Ovary (tissue), 9 donors: ENCODE data around the gene SLC7A5. TPM values are rescaled to one million over a fixed set of nuclear protein-coding genes. Genes with fewer than 3 reads are reported as not detected.

ENCODE experiments used
- DNase-seq, 5 donors: peaks; one replicate each; pipeline ENCODE4 v3.0.0-alpha.2; 2019 to 2020
- H3K27ac ChIP-seq, 2 donors: fragments of 200-600 bp; one replicate each; pipeline versions ENCODE4 v1.5.1 to v1.8.0; 2019 to 2022
- H3K27me3 ChIP-seq: fragments of 200-600 bp; one replicate; pipeline ENCODE4 v1.8.0; 2022
- H3K36me3 ChIP-seq: fragments of 200-600 bp; sonication (generic); one replicate; pipeline ENCODE4 v1.5.1; 2019
- H3K4me1 ChIP-seq: one replicate; pipeline ENCODE4 v1.8.1; 2013; ENCODE audit warnings: mild to moderate bottlenecking, moderate library complexity; ENCODE audit not compliant: insufficient read depth
- H3K4me3 ChIP-seq: fragments of 200-600 bp; sonication (generic); one replicate; pipeline ENCODE4 v1.5.1; 2017
- H3K9me3 ChIP-seq, 2 donors: fragments of 200-600 bp in 1 of 2; sonication (generic) in 1 of 2; one replicate each; pipeline versions ENCODE4 v1.5.1 to v1.8.1; 2013 to 2019; ENCODE audit warnings: mild to moderate bottlenecking in 1 of 2, moderate library complexity in 1 of 2
- CTCF ChIP-seq, 3 donors: fragments of 450-650 bp in 2 of 3; fragments of 200-600 bp in 1 of 3; IDR thresholded peaks; one replicate each; pipeline versions ENCODE4 v1.5.1 to v1.8.0; 2016 to 2022; ENCODE audit warnings: antibody characterized with exemption in 3 of 3, mild to moderate bottlenecking in 1 of 3
- EP300 ChIP-seq: sonication (generic); formaldehyde crosslinking; IDR thresholded peaks from one replicate; pipeline ENCODE4 v1.6.1; 2017; ENCODE audit warnings: antibody characterized with exemption
- POLR2A ChIP-seq: fragments of 450-650 bp; IDR thresholded peaks from one replicate; pipeline ENCODE4 v1.6.1; 2017; ENCODE audit warnings: antibody characterized with exemption, mild to moderate bottlenecking, moderate library complexity
- WGBS, 3 donors: extraction: QIAGEN DNeasy Blood & Tissue Kit in 1 of 3; methylation state at CpG; one replicate each; pipeline versions ENCODE4 v1.1.5 to v1.1.7; 2013 to 2017; 5-methylcytosine and 5-hydroxymethylcytosine counted together
- intact Hi-C, 4 donors: fragments of 100-400 bp; cut with DNase I; formaldehyde crosslinking; loops; one replicate each; pipeline versions ENCODE4 v1.11.0 to v1.15.1; 2022 to 2023
- polyA plus RNA-seq, 2 donors: library from polyadenylated mRNA; stranded (reverse); fragments of 200-250 nt in 1 of 2; fragments of 350-450 nt in 1 of 2; fragmentation: Illumina TruSeq in 1 of 2; extraction: RNeasy Lipid Tissue Mini Kit (QIAGEN cat#74804) in 1 of 2; gene quantifications; one replicate each; pipeline ENCODE4 v1.2.3, GENCODE V29; 2013 to 2014
- total RNA-seq, 7 donors: library from RNA; depleted of rRNA in 2 of 7; stranded (reverse); fragments of >200 nt in 2 of 7; fragmentation: NEBNext Ultra II Directional in 3 of 7; extraction: Animal tissue kit (Norgen Biotek cat#: 25700) in 3 of 7; gene quantifications; one replicate each; pipeline versions ENCODE4 v1.1.0 to v1.2.4, GENCODE V29; 2016 to 2023
- donor health status: DM: no; HTN: no; CAD: no; lungs with moderate emphysema.
- donor health status: DM: no; HTN: no; CAD: no.
- donor health status: Bipolar disorder and iron deficiency.
- donor health status: DM: yes; HTN: yes; CAD: no.
- donor health status: DM: no; HTN: no; CAD: no.
- donor health status: DM: yes; HTN: yes; CAD: no.

SLC7A5 gene
- total and polyA plus RNA-seq, 9 donors = 3.1 to 64.3 (median 9.2) TPM

- peak in 2 of 5 donors; percentile 29 to 44 for DNase-seq
- intact Hi-C loops = loop anchor here in 2 of 4 donors (5.0 to 10.0 kb wide), 2 partner anchors 53 to 69 kb away; no protein-coding TSS in a partner anchor
- H3K27me3 ChIP-seq = no peaks in the 10 kb centered on the region
- peak overlapping the region; percentile 13 for H3K4me3 ChIP-seq
- H3K4me1 ChIP-seq = peaks cover 2% of the 10 kb centered on the region
- H3K27ac ChIP-seq = no peak overlapping the region
- no peaks in the 10 kb centered on the region for H3K9me3 ChIP-seq
- no peaks in the 10 kb centered on the region for H3K36me3 ChIP-seq
- WGBS, 3 donors = 62 to 71% (median 68%) methylated on average over 18 to 21 of the region's 21 CpGs
- TF ChIP-seq CTCF (IDR thresholded peaks at IDR 0.05) (no peak), POLR2A (no peak), EP300 (no peak)
These were observed 15.0 kb downstream of the SLC7A5 start for GRCh38 chr16:87854053-87854906.

GRCh38 chr16:87853411-87854052, 15.8 kb downstream of the SLC7A5 start:
- H3K27ac ChIP-seq = no peak overlapping the region
- no peaks in the 10 kb centered on the region for H3K36me3 ChIP-seq
- peak; percentile 88 to 91 (median 89) for DNase-seq
- TF ChIP-seq POLR2A (peak; percentile 10), EP300 (no peak), CTCF (IDR thresholded peaks at IDR 0.05) (no peak)
- WGBS, 3 donors = 3 to 8% (median 3%) methylated on average over 19 to 25 of the region's 25 CpGs
- H3K27me3 ChIP-seq = no peaks in the 10 kb centered on the region
- H3K4me1 ChIP-seq = peaks cover 2% of the 10 kb centered on the region
- H3K9me3 ChIP-seq = no peaks in the 10 kb centered on the region
- intact Hi-C loops = loop anchor here in 2 of 4 donors (5.0 to 10.0 kb wide), 2 partner anchors 54 to 69 kb away; no protein-coding TSS in a partner anchor
- H3K4me3 ChIP-seq = peak overlapping the region; percentile 13

GRCh38 chr16:87851601-87852000, 17.7 kb downstream of the SLC7A5 start:
- no peaks in the 10 kb centered on the region for H3K27me3 ChIP-seq
- no peaks in the 10 kb centered on the region for H3K9me3 ChIP-seq
- WGBS, 3 donors = 84 to 89% (median 87%) methylated on average over 20 to 21 of the region's 21 CpGs
- H3K27ac ChIP-seq = no peak overlapping the region
- H3K4me1 ChIP-seq = peaks cover 2% of the 10 kb centered on the region
- no peak overlapping the region for H3K4me3 ChIP-seq
- H3K36me3 ChIP-seq = no peaks in the 10 kb centered on the region
- DNase-seq = peak in 2 of 5 donors; percentile 32
- TF ChIP-seq POLR2A (no peak), EP300 (no peak), CTCF (IDR thresholded peaks at IDR 0.05) (no peak)
- intact Hi-C loops = loop anchor here in 2 of 4 donors (5.0 to 10.0 kb wide), 2 partner anchors 56 to 67 kb away; no protein-coding TSS in a partner anchor

GRCh38 chr16:87851141-87851587, 18.1 kb downstream of the SLC7A5 start:
- no peak for DNase-seq
- Histone ChIP-seq H3K4me1 (peaks cover 2% of the 10 kb centered on the region), H3K36me3 (no peaks in the 10 kb centered on the region), H3K9me3 (no peaks in the 10 kb centered on the region), H3K4me3 (no peak overlapping the region), H3K27ac (no peak overlapping the region), H3K27me3 (no peaks in the 10 kb centered on the region)
- 83 to 87% (median 85%) methylated on average over 14 of the region's 14 CpGs for WGBS, 3 donors
- no peak for TF ChIP-seq POLR2A
- TF ChIP-seq EP300 = no peak
- no peak for TF ChIP-seq CTCF (IDR thresholded peaks at IDR 0.05)
- intact Hi-C loops = loop anchor here in 2 of 4 donors (5.0 to 10.0 kb wide), 2 partner anchors 56 to 66 kb away; no protein-coding TSS in a partner anchor
